Measurements from ENCODE around the gene SYNE1.
A peak's percentile ranks its signal among the peaks of the same experiment; 100 is the strongest.

Gene SYNE1

DNA sequence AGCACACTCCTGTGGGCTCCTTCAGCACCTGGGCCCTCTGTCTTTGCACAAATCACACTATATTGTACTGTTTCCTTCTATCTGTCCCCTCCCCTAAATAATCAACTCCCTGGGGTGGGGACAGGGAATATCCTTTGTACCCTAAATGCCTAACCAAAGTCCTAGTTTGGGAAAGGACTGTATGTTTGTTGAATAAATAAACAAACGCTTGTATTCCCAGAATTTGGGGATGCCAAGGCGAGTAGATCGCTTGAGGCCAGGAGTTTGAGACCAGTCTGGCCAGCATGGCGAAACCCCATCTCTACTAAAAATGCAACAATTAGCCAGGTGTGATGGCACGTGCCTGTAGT lies 322.7 kb downstream of the SYNE1 start:
- no peak for DNase-seq (ENCODE audit: low read depth in 2 of 2)

DNA sequence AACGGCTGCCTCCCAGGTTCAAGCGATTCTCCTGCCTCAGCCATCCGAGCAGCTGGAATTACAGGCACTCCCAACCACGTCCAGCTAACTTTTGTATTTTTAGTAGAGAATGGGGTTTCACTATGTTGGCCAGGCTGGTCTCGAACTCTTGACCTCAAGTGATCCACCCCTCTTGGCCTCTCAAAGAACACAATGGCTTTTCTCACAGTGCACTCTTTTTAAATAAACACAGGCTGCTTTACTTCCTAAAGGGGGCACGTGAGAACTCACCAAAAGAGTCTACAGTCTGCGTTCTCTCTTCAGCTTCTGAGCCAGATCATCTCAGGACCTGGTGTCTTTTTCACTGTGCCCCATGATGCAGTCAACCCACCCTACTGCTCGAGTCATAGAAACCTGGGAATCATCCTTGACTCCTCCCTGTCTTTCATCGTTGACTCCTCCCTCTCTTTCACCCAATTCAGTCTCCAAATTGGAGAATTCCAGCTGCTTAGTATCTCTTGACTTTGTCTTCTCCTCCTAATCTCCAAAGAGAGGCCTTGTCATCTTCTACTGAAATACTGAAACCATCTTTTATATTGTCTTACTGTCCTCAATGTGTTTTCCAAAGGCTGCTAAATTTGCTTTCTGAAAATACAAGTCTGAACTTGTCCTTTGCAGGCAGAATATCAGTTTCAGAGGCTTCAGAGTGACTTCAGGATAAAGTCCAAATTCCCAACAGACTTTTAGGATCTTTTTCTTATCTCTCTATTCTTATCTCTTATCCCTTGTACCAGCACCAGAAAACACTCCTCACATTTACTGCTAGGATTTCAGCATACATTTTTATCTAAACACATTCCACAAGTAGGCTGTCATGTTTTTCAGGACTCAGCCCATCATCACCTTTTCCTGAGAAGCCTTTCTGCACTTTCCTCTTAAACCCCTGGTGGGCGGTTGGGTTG lies 323.4 kb downstream of the SYNE1 start:
- DNase-seq (ENCODE audit: low read depth in 2 of 2): no peak

DNA sequence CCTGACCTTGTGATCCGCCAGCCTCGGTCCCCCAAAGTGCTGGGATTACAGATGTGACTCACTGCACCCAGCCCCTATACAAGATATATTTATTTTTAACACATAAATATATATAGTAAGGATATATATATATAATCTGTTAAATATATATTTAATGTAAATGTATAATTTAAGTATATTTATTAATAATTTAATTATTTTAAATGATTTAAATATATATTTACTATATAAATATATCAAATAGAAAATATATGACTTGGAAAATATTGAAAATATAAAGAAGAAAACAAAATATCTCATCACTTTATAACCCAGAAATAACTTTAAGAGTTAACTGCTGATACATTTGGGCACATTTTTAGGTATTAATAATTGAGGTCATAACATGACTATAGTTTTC lies 324.7 kb downstream of the SYNE1 start:
- DNase-seq (ENCODE audit: low read depth in 2 of 2): no peak

DNA sequence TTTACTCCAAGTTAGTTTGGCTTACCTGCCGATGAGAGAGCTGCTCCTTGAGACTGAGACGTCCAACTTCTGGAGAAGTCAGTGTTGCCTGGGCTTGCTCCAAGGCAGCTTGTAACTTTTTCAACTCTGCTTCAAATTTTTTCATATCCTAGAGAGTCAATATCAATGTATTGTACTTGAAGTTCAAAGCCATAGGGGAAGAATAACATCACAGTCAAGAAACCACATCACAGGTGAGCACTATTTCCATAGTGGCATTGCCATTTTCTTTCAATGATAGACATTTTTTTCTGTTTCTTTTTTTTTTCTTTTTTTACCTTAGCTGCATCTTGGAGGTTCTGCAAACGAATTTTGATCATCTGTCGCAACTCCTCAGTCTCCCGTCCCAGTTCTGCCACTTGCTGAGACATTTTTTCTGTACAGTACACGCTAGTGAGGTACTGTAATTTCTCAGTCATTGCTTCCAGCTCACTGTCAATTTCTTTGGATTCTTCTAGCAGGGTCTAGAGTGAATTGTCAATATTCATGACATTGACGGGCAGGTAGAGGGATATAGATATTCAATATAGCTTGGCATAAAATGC lies 326.7 kb downstream of the SYNE1 start:
- DNase-seq (ENCODE audit: low read depth in 2 of 2): peak in 1 of 2 donors; percentile 2

DNA sequence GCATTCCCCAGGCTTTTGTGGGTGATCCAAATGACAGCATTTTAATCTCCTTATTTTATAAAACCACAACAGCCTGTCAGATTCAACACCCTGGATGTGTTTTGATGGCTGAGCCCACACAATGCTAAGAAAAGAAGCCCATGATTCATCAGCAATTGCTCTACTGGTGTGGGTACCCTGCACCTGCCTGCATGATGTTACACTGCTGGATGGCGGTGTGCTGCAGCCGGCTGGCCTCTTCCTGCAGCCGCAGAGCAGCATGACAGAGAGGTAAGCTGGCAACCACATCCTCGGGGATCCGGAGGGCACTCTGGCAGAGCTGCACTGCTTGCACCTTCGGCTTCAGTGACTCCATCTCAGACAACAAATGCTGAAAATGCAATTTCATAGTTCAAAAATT lies 327.5 kb downstream of the SYNE1 start:
- peak; percentile 22 to 42 for DNase-seq (ENCODE audit: low read depth in 2 of 2)

DNA sequence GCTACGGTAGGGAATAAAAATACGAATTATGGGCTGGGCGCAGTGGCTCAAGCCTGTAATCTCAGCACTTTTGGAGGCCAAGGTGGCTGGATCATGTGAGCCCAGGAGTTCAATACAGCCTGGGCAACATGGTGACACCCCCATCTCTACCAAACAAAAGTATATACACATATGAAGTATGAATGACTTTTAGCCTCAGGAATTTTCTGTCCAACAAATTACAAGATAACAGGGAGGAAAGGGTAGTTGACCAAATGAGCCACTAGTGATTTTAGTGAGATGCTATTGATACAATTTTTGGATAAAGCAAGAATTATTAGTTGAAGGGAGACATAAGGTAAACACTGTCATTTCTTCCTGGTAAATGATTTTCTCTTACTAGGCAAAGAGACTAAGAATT lies 328.2 kb downstream of the SYNE1 start:
- DNase-seq (ENCODE audit: low read depth in 2 of 2): no peak

DNA sequence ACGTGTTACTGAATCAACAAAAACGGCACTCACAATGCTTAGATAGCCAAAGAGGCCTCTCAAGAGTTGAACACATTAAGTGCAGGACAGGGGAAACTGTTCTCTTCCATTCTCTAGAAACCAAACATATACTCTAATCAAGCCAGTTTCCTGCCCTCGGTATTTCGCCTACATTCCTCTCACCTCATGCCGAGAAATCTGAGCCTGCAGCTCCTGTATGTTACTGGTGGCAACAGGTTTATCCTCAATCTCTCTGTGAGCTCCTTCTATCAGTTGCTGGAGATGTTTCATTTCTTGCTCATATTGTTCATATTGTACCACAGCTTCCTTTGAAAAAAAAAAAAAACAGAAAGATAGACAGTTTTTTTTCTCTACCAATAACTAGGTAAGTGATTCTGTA lies 328.9 kb downstream of the SYNE1 start:
- no peak for DNase-seq (ENCODE audit: low read depth in 2 of 2)

DNA sequence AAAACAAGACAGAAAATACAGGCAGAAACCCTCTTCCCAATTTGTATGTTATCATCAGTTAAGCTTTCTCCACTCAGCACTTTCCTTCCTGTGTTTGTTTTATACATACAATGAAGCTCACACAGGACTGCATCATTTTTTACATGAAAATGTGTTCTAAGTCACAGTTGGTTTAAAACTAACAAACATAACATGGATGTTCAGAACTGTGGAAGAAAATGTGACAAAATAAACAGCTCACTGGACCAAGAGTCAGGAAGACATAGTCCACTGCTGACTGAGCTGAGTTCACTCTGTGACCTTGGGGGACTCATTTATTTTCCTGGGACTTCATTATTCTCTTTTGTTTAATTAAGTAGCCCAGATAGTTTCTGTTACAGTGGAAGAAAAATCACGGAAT lies 331.5 kb downstream of the SYNE1 start:
- no peak for DNase-seq (ENCODE audit: low read depth in 2 of 2)

DNA sequence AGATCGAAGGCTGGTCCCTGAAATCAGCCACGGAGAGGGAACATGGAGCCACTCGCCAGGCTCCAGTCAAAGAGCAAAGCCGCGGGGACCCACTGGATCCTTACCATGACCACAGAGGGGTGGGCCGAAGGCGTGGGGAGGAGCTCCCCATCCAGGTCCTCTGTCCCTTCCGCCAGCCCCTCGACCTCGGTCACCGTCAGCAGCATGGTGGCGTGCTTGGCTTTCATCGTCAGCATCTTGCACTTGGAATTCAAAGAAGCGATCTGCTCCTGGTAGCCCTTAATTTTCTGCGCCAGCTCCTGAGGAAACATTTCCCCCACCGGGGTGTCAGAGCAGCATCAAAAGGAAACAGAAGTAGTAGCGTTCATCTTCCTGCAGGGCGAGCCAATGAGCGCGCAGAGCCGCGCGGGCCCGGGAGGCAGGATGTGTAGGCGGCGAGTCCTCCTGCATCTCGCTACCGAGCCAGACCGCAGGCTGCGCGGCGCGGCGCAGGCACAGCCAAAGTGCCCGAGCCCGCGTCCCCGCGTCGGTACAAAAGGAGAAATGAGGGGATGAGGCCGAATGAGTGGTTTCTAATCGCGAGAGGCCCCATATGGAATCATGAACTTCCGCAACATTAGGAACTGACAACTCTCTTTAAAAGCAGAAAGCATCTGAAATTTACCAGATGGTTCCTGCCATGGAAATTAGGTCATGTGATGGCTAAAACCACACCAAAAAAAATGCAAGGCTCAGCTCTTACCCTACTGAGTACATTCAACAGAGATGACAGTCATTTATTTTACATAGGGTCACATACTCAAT lies 335.2 kb downstream of the SYNE1 start:
- peak; percentile 77 to 82 for DNase-seq (ENCODE audit: low read depth in 2 of 2)

DNA sequence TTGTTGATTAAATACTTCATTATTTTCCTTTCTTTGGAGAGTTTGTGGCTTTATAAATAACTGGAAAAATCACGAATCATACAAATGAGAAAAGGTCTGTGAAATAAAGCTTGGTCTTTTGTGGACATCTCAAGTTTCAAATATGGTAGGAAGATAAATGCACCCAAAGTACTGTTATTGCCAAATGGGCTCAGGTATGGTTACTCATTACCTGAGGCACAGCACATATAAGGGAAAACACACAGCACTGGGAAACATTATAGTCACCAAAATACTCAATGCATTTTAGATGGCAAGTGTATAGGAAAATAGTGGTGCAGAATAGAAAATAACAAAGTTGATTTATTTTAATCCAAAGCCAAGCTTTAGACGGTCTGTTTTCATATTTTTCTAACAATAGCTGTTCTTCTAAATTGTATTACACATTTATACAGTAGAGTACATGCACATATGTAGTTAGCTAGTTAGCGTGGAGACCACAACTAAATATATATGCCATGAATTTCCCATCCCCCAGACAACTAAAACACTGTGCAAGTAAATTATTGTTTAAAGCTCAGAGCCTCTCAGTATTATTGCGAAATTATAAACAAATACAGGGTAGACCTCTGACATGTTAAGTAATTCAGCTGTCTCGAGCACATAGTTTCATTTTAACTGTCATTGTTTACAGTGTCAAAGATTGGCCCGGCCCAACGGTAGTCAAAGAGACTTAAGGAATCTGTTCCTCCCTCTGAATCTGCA lies 336.0 kb downstream of the SYNE1 start:
- peak in 1 of 2 donors; percentile 10 for DNase-seq (ENCODE audit: low read depth in 2 of 2)

DNA sequence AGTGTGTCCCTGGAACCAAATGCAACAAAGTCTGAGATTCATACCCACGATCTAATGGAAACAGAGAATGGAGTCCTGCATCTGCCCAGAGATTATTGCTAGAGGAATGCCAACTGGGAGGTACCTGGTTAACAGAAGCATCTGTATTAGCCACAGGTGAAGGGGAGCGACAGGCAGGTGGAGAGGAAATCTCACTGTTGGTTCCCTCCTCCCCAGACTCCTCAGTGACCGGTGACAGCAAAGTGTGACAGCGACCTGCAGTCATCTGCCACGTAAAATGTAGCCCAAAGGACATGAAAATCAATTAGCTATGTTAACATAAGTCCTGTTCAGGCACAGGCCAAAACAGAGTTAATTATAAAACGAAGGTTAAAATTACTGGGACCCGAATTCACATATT lies 336.6 kb downstream of the SYNE1 start:
- no peak for DNase-seq (ENCODE audit: low read depth in 2 of 2)

DNA sequence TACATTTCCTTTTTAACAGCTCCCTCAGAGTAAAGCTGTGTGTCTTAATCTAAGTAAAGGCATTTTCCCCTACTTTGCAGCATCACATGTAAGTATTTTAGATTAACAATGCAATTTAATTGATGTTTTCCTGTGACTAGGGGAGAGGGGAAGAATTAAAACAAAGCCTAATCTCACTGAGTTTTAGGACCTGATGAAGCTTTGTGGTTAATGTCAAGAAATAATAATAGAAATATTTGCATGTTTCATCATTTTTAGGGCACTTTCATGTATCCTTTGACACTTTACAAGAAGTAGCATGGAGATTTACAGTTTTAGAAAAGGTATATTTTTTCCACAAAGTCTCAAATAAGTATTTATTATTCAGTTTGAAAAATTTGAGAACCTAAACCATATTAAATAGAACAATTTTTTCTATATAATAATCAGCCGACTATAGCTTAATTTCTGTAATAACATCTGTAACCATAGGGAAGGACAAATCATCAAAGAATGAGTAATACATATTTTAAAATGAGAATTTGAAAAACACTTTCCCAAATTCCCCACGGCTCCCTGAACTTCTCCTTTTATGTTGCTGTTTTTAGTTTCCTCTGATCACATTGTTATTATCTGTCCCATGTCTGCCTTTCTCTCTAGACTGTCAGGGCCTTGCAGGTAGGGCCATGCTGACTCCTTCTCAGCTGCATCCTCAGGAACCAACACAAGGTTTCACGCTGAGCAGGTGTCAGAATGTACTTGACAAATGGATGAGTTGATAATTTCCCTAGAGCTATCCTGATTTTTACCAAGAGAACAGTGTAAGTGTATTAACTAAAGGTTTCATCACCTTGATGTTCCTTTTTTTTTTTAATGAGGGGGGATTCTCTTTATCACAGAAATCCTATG lies 338.1 kb downstream of the SYNE1 start:
- no peak for DNase-seq (ENCODE audit: low read depth in 2 of 2)

DNA sequence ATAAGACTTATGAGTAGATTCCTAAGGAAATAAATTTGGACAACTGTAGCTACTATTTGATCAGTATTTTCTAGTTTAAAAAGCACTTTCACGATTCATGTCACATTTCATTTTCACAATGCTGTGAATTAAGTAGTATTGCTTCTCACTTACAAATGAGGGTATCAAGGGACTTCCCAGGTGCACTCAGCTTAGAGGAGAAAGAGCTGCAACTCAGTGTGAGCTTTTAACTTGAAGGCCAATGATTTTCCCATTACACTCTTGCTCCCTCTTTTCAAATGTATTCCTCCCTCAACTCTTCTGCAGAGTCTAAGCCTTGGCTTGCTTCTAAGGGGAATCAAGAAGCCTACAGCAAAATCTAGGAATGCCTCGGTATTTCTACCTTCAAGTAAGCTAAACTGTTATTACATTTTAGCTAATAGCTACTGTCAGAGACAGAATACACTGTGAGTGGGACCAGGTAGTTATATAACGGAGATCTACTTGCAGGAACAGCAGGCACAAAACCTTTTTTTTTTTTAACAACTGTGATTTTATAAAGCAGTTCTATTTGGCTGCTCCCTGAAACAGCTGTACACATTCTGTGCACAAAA lies 339.0 kb downstream of the SYNE1 start:
- DNase-seq (ENCODE audit: low read depth in 2 of 2): no peak

DNA sequence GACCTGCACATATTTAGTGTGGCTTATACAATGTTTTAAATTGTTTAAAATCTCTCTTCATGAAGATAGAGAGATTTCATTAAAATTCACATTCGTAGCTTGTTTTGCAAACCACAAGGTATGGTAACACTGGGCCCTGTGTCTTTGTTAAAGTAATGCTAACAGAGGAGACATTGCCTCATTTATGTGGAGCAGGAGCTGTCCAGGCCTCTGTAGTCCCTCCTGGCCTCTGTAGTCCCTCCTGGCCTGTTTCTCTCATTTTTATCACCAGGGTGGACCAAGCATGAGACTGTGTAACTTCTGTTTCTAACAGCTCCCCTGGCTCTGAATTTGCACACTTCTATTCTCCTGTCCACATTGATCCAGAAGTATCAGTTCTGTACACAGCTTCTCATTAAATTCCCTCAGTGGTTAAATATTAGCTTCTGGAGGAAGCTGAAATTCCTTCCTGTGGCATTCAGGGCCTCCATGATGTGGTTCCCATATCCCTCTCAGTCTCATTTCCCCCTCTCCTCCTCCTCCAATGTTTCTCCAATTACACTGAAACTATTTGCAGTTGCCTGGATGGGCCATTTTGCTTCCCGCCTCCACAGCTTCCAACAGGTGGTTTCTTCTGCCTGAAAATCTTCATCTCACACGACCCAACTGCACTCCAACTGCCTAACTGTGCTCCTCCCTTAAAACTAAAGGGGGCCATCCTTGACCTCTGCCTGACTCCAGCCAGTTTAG lies 340.4 kb downstream of the SYNE1 start:
- DNase-seq (ENCODE audit: low read depth in 2 of 2): no peak

DNA sequence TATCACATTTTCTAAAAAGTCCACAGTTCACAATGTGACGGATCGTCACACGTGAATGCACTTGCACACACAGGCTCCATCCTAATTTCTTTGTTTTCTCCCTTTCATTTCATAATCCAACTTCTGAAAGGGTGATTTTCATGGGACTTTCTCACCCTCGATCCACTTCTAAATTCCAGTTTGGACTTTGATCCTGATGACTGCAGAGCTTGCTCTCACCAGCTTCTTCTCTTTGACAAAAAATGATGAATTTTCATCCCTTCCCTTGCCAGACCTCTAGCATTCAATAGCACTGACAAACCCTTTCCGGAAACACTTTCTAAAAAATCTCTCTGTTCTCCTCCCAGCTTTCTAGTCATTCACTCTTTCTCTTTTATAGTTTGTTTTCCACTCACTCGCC lies 341.2 kb downstream of the SYNE1 start:
- no peak for DNase-seq (ENCODE audit: low read depth in 2 of 2)

DNA sequence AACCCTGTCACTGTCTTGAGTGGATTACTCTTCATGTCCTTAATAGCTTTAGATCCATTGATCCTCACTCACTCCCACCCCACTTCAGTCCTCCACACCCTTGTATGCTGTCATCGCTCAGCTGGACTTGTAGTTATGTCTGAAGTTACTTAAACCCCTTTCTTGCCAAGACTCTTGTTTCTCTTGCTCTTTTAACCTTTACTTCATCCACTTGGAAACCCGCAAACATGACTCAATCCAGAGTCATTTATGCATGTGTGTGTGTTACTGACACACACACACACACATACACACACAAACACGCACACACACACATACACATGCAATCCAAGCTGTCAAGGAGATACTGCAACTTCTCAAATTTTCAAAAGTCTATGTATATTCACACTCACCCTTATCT lies 341.8 kb downstream of the SYNE1 start:
- no peak for DNase-seq (ENCODE audit: low read depth in 2 of 2)

DNA sequence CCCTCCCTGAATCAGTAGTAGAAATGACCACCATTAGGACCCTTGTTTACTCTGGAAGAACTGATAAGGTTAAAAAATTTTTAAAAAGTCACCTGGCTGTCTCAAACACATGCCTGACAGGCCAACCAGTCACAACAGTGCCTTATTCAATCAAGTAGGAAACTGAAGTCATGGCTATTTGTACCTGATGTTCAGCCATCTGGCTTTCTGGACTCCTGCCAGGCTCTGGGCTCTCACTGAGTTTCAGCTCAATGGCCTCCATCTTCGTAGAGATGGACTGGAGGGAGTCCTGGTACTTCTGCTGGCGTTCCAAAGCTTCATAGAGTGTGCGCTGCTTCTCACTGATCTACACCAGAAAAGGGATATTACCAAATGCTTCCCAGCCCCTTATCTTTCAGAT lies 343.8 kb downstream of the SYNE1 start:
- DNase-seq (ENCODE audit: low read depth in 2 of 2): no peak

DNA sequence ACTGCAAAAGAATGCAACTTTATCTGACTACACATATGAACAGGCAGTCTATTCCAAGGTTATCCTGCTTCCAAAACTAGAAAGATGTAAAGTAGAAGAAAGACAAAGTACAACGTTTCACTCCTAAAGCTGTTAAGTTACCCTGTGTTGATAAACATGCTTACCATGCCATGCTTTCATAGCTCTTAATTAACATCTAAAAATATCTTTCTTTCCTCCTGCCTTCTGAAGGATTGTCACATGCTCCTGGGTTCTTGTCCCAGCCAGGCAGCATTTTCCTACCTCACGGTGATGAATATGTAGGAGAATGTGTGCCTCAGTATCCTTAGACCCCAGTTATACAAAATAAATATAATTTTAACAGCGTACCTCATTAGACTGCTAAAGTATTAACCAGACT lies 344.6 kb downstream of the SYNE1 start:
- DNase-seq (ENCODE audit: low read depth in 2 of 2): no peak

DNA sequence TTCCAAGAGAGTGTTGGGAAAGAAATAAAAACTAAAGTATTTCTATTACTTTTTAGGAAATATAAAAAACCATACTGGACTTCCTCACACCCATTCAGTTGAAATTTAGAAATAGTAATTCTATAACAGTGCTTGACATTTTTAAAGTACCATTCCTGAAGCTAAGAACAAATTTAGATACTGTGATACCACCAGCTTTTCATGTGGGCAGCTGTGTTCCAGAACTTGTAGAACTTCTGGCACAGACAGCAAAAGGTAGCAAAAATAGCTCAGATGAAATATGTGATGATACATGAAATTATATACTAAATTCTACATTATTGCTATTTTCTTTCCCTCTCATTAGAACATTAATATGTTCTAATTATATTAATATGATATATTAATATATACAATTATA lies 346.5 kb downstream of the SYNE1 start:
- DNase-seq (ENCODE audit: low read depth in 2 of 2): no peak

DNA sequence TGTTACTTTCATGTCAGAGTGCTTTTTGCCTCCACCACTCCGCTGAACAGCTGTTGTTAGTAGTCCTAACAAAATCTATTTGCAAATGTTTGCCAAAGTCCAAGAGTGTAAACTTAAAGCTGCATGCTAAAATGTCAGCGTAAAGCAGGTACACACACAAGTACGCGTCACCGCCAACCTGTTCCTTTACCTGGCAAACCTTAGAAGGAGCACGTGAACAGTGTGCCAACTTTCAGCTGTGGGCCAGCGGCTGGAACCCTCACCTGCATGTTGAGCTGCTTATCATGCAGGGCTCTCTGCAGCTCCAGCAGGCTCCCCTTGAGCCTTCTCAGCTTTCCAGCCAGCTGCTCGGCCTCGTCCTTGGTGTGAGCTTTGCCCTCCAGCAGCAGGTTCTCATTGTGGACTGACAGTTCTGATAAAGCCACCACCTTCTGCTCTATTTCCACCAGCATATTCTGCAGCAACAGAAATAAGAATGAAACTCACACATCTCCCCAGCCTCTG lies 359.3 kb downstream of the SYNE1 start:
- no peak for DNase-seq (ENCODE audit: low read depth in 2 of 2)
